Panc1 (cell line): ENCODE data around the gene GATAD2B. TPM values are rescaled to one million over a fixed set of nuclear protein-coding genes. Genes with fewer than 3 reads are reported as not detected.

Experiments used
- ATAC-seq: fragments of 200-7000 bp; cut with Tn5 transposase; 2 replicates; pipeline ENCODE4 v1.9.1; 2020; ENCODE audit warnings: mild to moderate bottlenecking, moderate library complexity
- BruUV-seq: library from RNA; stranded (reverse); fragments of 400-500 nt; replicated peaks from 2 replicates; lab custom pipeline; 2021; lab: Mats Ljungman, UMichigan
- CTCF ChIA-PET: fragments of 300-600 bp; sonication (Branson Sonifier 250); formaldehyde crosslinking; loops from one replicate; lab custom pipeline; 2022; ENCODE audit warnings: antibody characterized with exemption; lab: Charles Lee
- POLR2A ChIA-PET: fragments of 300-600 bp; sonication (Branson Sonifier 250); formaldehyde crosslinking; loops from one replicate; lab custom pipeline; 2022; ENCODE audit warnings: antibody characterized with exemption; lab: Charles Lee
- DNase-seq: peaks from one replicate; pipeline ENCODE4 v3.0.0-alpha.2; 2010; ENCODE audit warnings: low read depth, low spot score
- H3K27ac ChIP-seq: 2 replicates; pipeline ENCODE4 v1.5.1; 2011; ENCODE audit warnings: mild to moderate bottlenecking, low read length, inconsistent platforms
- H3K27me3 ChIP-seq: fragments of 200-500 bp; sonication (Bioruptor generic); 2 replicates; pipeline ENCODE4 v1.6.0; 2014; ENCODE audit warnings: low read length, inconsistent platforms; ENCODE audit not compliant: control insufficient read depth, insufficient read depth
- H3K36me3 ChIP-seq: fragments of 200-500 bp; sonication (Bioruptor generic); 2 replicates; pipeline ENCODE4 v1.5.1; 2014; ENCODE audit warnings: inconsistent platforms, mild to moderate bottlenecking, low read length, moderate library complexity; ENCODE audit not compliant: control insufficient read depth, insufficient read depth
- H3K4me1 ChIP-seq: 2 replicates; pipeline ENCODE4 v1.5.1; 2011; ENCODE audit warnings: inconsistent platforms, mild to moderate bottlenecking, low read length, moderate library complexity; ENCODE audit not compliant: control insufficient read depth, insufficient read depth
- H3K4me3 ChIP-seq, 2 experiments: 2 replicates each; pipeline ENCODE4 v1.5.1; 2011 to 2012; ENCODE audit warnings: low read depth in 2 of 2, low read length in 2 of 2, mild to moderate bottlenecking in 2 of 2, inconsistent platforms in 1 of 2, moderate library complexity in 1 of 2
- H3K9me3 ChIP-seq: fragments of 200-500 bp; sonication (Bioruptor generic); 2 replicates; pipeline ENCODE4 v1.5.1; 2014; ENCODE audit warnings: low read depth, mild to moderate bottlenecking, inconsistent platforms, low read length, moderate library complexity; ENCODE audit not compliant: control insufficient read depth, insufficient read depth
- POLR2AphosphoS5 ChIP-seq: IDR thresholded peaks from 2 replicates; pipeline ENCODE4 v1.6.1; 2012; ENCODE audit warnings: mild to moderate bottlenecking, low read depth, low read length, moderate library complexity
- REST ChIP-seq, 2 experiments: IDR thresholded peaks; 2 replicates each; pipeline ENCODE4 v1.6.1; 2011 to 2012; ENCODE audit warnings: low read depth in 2 of 2, control low read depth in 1 of 2, low read length in 1 of 2, mild to moderate bottlenecking in 1 of 2, moderate library complexity in 1 of 2; ENCODE audit not compliant: insufficient read depth in 1 of 2
- SIN3A ChIP-seq: IDR thresholded peaks from 2 replicates; pipeline ENCODE4 v1.6.1; 2012; ENCODE audit warnings: low read depth, mild to moderate bottlenecking, low read length, moderate library complexity, borderline replicate concordance; ENCODE audit not compliant: insufficient read depth
- TCF7L2 ChIP-seq: IDR thresholded peaks from 2 replicates; pipeline ENCODE4 v1.6.1; 2011; ENCODE audit warnings: mild to moderate bottlenecking, low read depth, low read length, inconsistent platforms
- in situ Hi-C: cut with HindIII; loops from 2 replicates; pipeline ENCODE4 v1.10.0; 2016; ENCODE audit warnings: low sequenced_read_pairs, low pct_unique_long_range_greater_than_20kb
- intact Hi-C: fragments of 100-400 bp; cut with micrococcal nuclease; formaldehyde crosslinking; loops from one replicate; pipeline ENCODE4 v1.10.0; 2022; ENCODE audit not compliant: unreplicated experiment
- total RNA-seq: library from RNA; stranded (reverse); gene quantifications from one replicate; pipeline ENCODE4 v1.2.1, GENCODE V29; 2021; ENCODE audit not compliant: unreplicated experiment
- TF ChIP-seq, protein P1 (sequence below): fragments of 450-650 bp; IDR thresholded peaks from 2 replicates; pipeline ENCODE4 v1.5.1; 2017; ENCODE audit warnings: mild to moderate bottlenecking

GATAD2B gene
- total RNA-seq, 1 experiment from 2014 or later: 47.2 TPM

GRCh38 chr1:153963850-153964331, 41.1 kb upstream of the GATAD2B start:
- H3K36me3 ChIP-seq: no peaks in the 10 kb centered on the region; the same call in 1 of the 2 replicates
- TSS peak; percentile 82 for BruUV-seq
- H3K27me3 ChIP-seq: no peaks in the 10 kb centered on the region
- H3K27ac ChIP-seq: peak overlapping the region; percentile 94
- DNase-seq: no peak
- peaks cover 29% of the 10 kb centered on the region for H3K4me1 ChIP-seq
- TF ChIP-seq POLR2AphosphoS5: 0 out of 2 replicates have a peak, but pooled peaks have one; percentile 23
- TF ChIP-seq TCF7L2: no peak
- ChIA-PET CTCF (interaction anchor here (1.0 kb wide), 1 partner anchor 286 kb away, joined by 4 read pairs; the partner anchor contains the start of gene NPR1), POLR2A (interaction anchor here (0.7 kb wide), 1 partner anchor 146 kb away, joined by 9 read pairs; no protein-coding TSS in a partner anchor)
- in situ Hi-C loops: loop anchor here (5.0 kb wide), 1 partner anchor 77 kb away; no protein-coding TSS in a partner anchor
- intact Hi-C loops: no loop called here
- H3K4me3 ChIP-seq: peak overlapping the region; percentile 60 to 95
- ATAC-seq: peak; percentile 40
- no peaks in the 10 kb centered on the region for H3K9me3 ChIP-seq

DNA sequence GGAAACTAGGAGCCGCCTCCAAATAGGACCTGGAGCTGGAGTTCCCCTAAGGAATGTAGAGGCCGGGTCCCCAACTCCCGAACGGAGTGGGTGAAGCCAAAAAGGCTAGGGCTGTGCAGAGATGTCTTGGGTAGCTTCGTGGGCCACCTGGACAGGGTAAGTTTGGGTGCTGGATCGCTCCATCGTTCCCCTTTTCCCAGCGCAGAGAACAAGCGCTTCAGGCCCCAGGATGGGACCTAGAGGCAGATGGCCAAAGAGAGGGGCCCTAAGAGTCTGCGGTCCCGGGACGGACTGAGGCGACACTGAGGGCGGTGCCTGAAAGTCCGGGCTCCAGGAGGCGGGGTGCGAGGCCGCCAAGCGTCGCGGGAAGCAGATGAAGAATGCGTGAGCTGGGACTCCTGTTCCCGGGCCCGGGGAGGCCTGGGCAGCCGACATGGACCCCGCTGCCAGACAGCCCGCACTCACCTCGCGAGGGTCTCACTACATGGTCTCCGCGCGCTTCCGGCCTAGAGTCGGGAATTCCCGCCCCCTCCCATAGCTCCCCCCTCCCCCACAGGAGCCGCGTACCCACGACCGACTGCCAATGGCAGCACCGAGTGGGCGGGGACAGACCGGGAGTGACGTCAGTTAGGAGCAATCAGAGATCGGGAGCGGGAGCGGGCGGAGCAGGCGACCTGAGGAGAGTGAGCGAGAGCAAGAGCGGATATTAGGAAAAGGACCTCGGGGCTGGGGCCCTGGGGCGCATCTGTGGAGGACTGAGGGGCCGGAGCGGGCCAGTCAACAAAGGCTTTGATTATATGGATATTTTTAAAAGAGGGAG, 40.5 kb upstream of the GATAD2B start, which contains the start of gene SLC39A1:
TSS of gene SLC39A1 (minus strand) at position 508 of the 820 bp plus-strand sequence. CDS start 822 bp downstream, outside the sequence.
- DNase-seq: peak; percentile 95
- in situ Hi-C loops: loop anchor here (5.0 kb wide), 1 partner anchor 76 kb away; no protein-coding TSS in a partner anchor

GRCh38 chr1:153962088-153963029, 39.6 kb upstream of the GATAD2B start:
- POLR2A ChIA-PET: interaction anchor here (0.5 to 0.6 kb wide), 2 partner anchors 24 to 181 kb away, joined by 3 to 4 read pairs; no protein-coding TSS in a partner anchor
- Histone ChIP-seq H3K27me3 (no peaks in the 10 kb centered on the region), H3K9me3 (no peaks in the 10 kb centered on the region), H3K36me3 (no peaks in the 10 kb centered on the region; the same call in 1 of the 2 replicates), H3K4me1 (peaks cover 23% of the 10 kb centered on the region), H3K4me3 (peak overlapping the region; percentile 60 to 95), H3K27ac (peak overlapping the region; percentile 94)
- ATAC-seq: no peak
- no peak for TF ChIP-seq POLR2AphosphoS5
- TF ChIP-seq, protein P1, sequence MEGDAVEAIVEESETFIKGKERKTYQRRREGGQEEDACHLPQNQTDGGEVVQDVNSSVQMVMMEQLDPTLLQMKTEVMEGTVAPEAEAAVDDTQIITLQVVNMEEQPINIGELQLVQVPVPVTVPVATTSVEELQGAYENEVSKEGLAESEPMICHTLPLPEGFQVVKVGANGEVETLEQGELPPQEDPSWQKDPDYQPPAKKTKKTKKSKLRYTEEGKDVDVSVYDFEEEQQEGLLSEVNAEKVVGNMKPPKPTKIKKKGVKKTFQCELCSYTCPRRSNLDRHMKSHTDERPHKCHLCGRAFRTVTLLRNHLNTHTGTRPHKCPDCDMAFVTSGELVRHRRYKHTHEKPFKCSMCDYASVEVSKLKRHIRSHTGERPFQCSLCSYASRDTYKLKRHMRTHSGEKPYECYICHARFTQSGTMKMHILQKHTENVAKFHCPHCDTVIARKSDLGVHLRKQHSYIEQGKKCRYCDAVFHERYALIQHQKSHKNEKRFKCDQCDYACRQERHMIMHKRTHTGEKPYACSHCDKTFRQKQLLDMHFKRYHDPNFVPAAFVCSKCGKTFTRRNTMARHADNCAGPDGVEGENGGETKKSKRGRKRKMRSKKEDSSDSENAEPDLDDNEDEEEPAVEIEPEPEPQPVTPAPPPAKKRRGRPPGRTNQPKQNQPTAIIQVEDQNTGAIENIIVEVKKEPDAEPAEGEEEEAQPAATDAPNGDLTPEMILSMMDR: no peak
- TF ChIP-seq TCF7L2: no peak
- TF ChIP-seq SIN3A: no peak
- no peak for TF ChIP-seq REST (IDR thresholded peaks at IDR 0.05; ENCODE audit: insufficient read depth in 1 of 2, low read depth in 2 of 2, low read length in 1 of 2)
- BruUV-seq: no TSS peak
- in situ Hi-C loops: loop anchor here (5.0 kb wide), 1 partner anchor 75 kb away; no protein-coding TSS in a partner anchor
- DNase-seq: no peak
- intact Hi-C loops: no loop called here
- CTCF ChIA-PET: no interaction called here

More for the DNA sequence above, 40.5 kb upstream of the GATAD2B start, which contains the start of gene SLC39A1:
- H3K27ac ChIP-seq: peak within 1 kb of the TSS; percentile 94
- BruUV-seq: no TSS peak
- POLR2A ChIA-PET: interaction anchor here (0.6 kb wide), 1 partner anchor 182 kb away, joined by 3 read pairs; no protein-coding TSS in a partner anchor
- H3K9me3 ChIP-seq: no peaks in the 10 kb centered on the region
- CTCF ChIA-PET: interaction anchor here (1.0 kb wide), 1 partner anchor 285 kb away, joined by 4 read pairs; the partner anchor contains the start of gene NPR1
- H3K4me3 ChIP-seq: peak within 1 kb of the TSS; percentile 60 to 95
- ATAC-seq: peak; percentile 85
- intact Hi-C loops: no loop called here
- H3K4me1 ChIP-seq: peaks cover 26% of the 10 kb centered on the region
- TF ChIP-seq SIN3A: no peak
- peak; percentile 84 for TF ChIP-seq POLR2AphosphoS5
- no peaks in the 10 kb centered on the region; the same call in 1 of the 2 replicates for H3K36me3 ChIP-seq
- H3K27me3 ChIP-seq: no peaks in the 10 kb centered on the region
